SK-N-SH (cell line): ENCODE measurements around the gene OR6C68. TPM values are rescaled to one million over a fixed set of nuclear protein-coding genes. Genes with fewer than 3 reads are reported as not detected.

ENCODE experiments used
- CTCF ChIA-PET: fragments of 300-600, 350-600 bp; formaldehyde crosslinking; extraction: SDS; loops from one replicate; lab custom pipeline; 2021; lab: Yijun Ruan, JAX
- POLR2A ChIA-PET: fragments of 350-600 bp; sonication (Branson Sonifier 250); formaldehyde crosslinking; extraction: SDS; loops from one replicate; lab custom pipeline; 2020; ENCODE audit warnings: antibody characterized with exemption, inconsistent platforms; lab: Yijun Ruan, JAX
- DNase-seq: peaks from one replicate; pipeline ENCODE4 v3.0.0; 2012
- H2AFZ ChIP-seq: fragments of 200-600 bp; sonication (generic); 2 replicates; pipeline ENCODE4 v1.8.1; 2016; ENCODE audit warnings: antibody characterized with exemption, mild to moderate bottlenecking, low read depth
- H3F3A ChIP-seq: fragments of 200-600 bp; sonication (generic); replicated peaks from 2 replicates; pipeline ENCODE3; 2016; ENCODE audit warnings: antibody characterized with exemption, mild to moderate bottlenecking; ENCODE audit not compliant: insufficient read depth
- H3K27ac ChIP-seq, 2 experiments: fragments of 200-500 bp in 1 of 2; fragments of 200-600 bp in 1 of 2; sonication (Bioruptor generic) in 1 of 2; sonication (generic), shearing (Covaris generic) in 1 of 2; 2 replicates each; pipeline versions ENCODE4 v1.5.1 to v1.6.1; 2014 to 2016; ENCODE audit warnings: low read depth in 2 of 2, inconsistent platforms in 1 of 2, low read length in 1 of 2, mild to moderate bottlenecking in 1 of 2, mixed read lengths in 1 of 2
- H3K27me3 ChIP-seq: fragments of 200-600 bp; sonication (generic), shearing (Covaris generic); 2 replicates; pipeline ENCODE4 v1.6.1; 2016; ENCODE audit warnings: mixed run types; ENCODE audit not compliant: insufficient read depth
- H3K36me3 ChIP-seq, 2 experiments: fragments of 200-500 bp in 1 of 2; fragments of 200-600 bp in 1 of 2; sonication (Bioruptor generic) in 1 of 2; sonication (generic) in 1 of 2; replicated peaks in 1 of 2; 2 replicates each; pipeline versions ENCODE3 to v1.5.1; 2014 to 2016; ENCODE audit warnings: low read length in 1 of 2, mild to moderate bottlenecking in 1 of 2; ENCODE audit not compliant: insufficient read depth in 2 of 2, control insufficient read depth in 1 of 2
- H3K4me1 ChIP-seq, 2 experiments: fragments of 200-500 bp in 1 of 2; fragments of 200-600 bp in 1 of 2; sonication (Bioruptor generic) in 1 of 2; sonication (generic), shearing (Covaris generic) in 1 of 2; 2 replicates each; pipeline versions ENCODE4 v1.5.1 to v1.6.1; 2014 to 2016; ENCODE audit warnings: low read depth in 1 of 2, low read length in 1 of 2, mixed run types in 1 of 2; ENCODE audit not compliant: insufficient read depth in 2 of 2, control insufficient read depth in 1 of 2
- H3K4me2 ChIP-seq: fragments of 200-600 bp; sonication (generic), shearing (Covaris generic); 2 replicates; pipeline ENCODE4 v1.6.1; 2017; ENCODE audit warnings: mixed run types
- H3K4me3 ChIP-seq, 2 experiments: fragments of 200-500 bp in 1 of 2; fragments of 200-600 bp in 1 of 2; sonication (Bioruptor generic) in 1 of 2; sonication (generic), shearing (Covaris generic) in 1 of 2; 2 replicates each; pipeline versions ENCODE4 v1.5.1 to v1.8.1; 2014 to 2016; ENCODE audit warnings: low read depth in 2 of 2, inconsistent platforms in 1 of 2, low read length in 1 of 2, mild to moderate bottlenecking in 1 of 2, mixed read lengths in 1 of 2, moderate library complexity in 1 of 2
- H3K79me2 ChIP-seq: fragments of 200-600 bp; sonication (generic); 2 replicates; pipeline ENCODE4 v1.8.1; 2017; ENCODE audit warnings: mild to moderate bottlenecking; ENCODE audit not compliant: insufficient read depth
- H3K9ac ChIP-seq: fragments of 200-600 bp; sonication (generic); 2 replicates; pipeline ENCODE4 v1.6.1; 2017; ENCODE audit warnings: mixed run types
- H3K9me2 ChIP-seq: fragments of 200-600 bp; sonication (generic); 2 replicates; pipeline ENCODE4 v1.6.1; 2017; ENCODE audit warnings: mixed run types
- H3K9me3 ChIP-seq: fragments of 200-600 bp; sonication (generic); 2 replicates; pipeline ENCODE4 v1.6.1; 2017; ENCODE audit warnings: mixed run types, mild to moderate bottlenecking, moderate library complexity
- H4K20me1 ChIP-seq: fragments of 200-600 bp; sonication (generic); 2 replicates; pipeline ENCODE4 v1.6.1; 2017; ENCODE audit warnings: mild to moderate bottlenecking, mixed run types; ENCODE audit not compliant: insufficient read depth
- CHD2 ChIP-seq: fragments of 150-350 bp; IDR thresholded peaks from 2 replicates; pipeline ENCODE4 v1.6.1; 2018; ENCODE audit warnings: low read length; ENCODE audit not compliant: partially characterized antibody
- EZH2phosphoT487 ChIP-seq: fragments of 200-600 bp; sonication (generic); IDR thresholded peaks from 2 replicates; pipeline ENCODE4 v1.6.1; 2017; ENCODE audit warnings: low read depth, mixed run types, mild to moderate bottlenecking, antibody characterized with exemption, moderate library complexity, borderline replicate concordance
- FOXJ3 ChIP-seq: sonication (generic); formaldehyde crosslinking; IDR thresholded peaks from 2 replicates; pipeline ENCODE4 v1.5.1; 2020; ENCODE audit warnings: mild to moderate bottlenecking, missing genetic modification reagents
- FOXM1 ChIP-seq: IDR thresholded peaks from 2 replicates; pipeline ENCODE4 v1.4.0; 2012; ENCODE audit warnings: low read depth, mild to moderate bottlenecking
- GABPA ChIP-seq: IDR thresholded peaks from 2 replicates; pipeline ENCODE4 v1.4.0; 2012; ENCODE audit warnings: low read depth, mild to moderate bottlenecking
- GATA2 ChIP-seq: sonication (generic); formaldehyde crosslinking; IDR thresholded peaks from 2 replicates; pipeline ENCODE4 v1.5.0; 2020; ENCODE audit warnings: mild to moderate bottlenecking, missing genetic modification reagents
- JUND ChIP-seq: IDR thresholded peaks from 2 replicates; pipeline ENCODE4 v1.4.0; 2012
- MXI1 ChIP-seq: IDR thresholded peaks from 2 replicates; pipeline ENCODE4 v1.6.1; 2012; ENCODE audit warnings: mild to moderate bottlenecking, low read depth, low read length, improper control_type of control experiment
- NRF1 ChIP-seq: IDR thresholded peaks from 2 replicates; pipeline ENCODE4 v1.6.1; 2012; ENCODE audit warnings: low read depth, mild to moderate bottlenecking, low read length
- POLR2AphosphoS5 ChIP-seq: IDR thresholded peaks from 2 replicates; pipeline ENCODE4 v1.6.1; 2012; ENCODE audit warnings: low read depth, low read length
- RAD21 ChIP-seq: IDR thresholded peaks from 2 replicates; pipeline ENCODE4 v1.6.1; 2012; ENCODE audit warnings: mild to moderate bottlenecking, low read length
- RCOR1 ChIP-seq: fragments of 150-350 bp; IDR thresholded peaks from 2 replicates; pipeline ENCODE4 v1.6.1; 2017; ENCODE audit warnings: antibody characterized with exemption, low read length
- RXRA ChIP-seq: IDR thresholded peaks from 2 replicates; pipeline ENCODE4 v1.4.0; 2012; ENCODE audit warnings: low read depth, mild to moderate bottlenecking, borderline replicate concordance
- SIN3A ChIP-seq: IDR thresholded peaks from 2 replicates; pipeline ENCODE4 v1.6.1; 2012; ENCODE audit warnings: low read depth, mild to moderate bottlenecking, low read length, moderate library complexity, borderline replicate concordance
- SMC3 ChIP-seq: IDR thresholded peaks from 2 replicates; pipeline ENCODE4 v1.6.1; 2012; ENCODE audit warnings: low read depth, low read length, improper control_type of control experiment
- TAF1 ChIP-seq: IDR thresholded peaks from 2 replicates; pipeline ENCODE4 v1.6.1; 2012; ENCODE audit warnings: low read depth, mild to moderate bottlenecking, low read length, moderate library complexity, borderline replicate concordance
- TCF12 ChIP-seq: IDR thresholded peaks from 2 replicates; pipeline ENCODE4 v1.4.0; 2012
- WGBS: methylation state at CpG from one replicate; pipeline ENCODE4 v1.1.6; 2017; ENCODE audit warnings: low lambda C conversion rate; 5-methylcytosine and 5-hydroxymethylcytosine counted together
- polyA plus RNA-seq, 3 experiments: library from polyadenylated mRNA; depleted of rRNA; stranded (reverse); fragments of >200 nt; gene quantifications; 2 replicates each; pipeline ENCODE4 v1.2.3, GENCODE V29; 2012
- TF ChIP-seq, protein P1 (sequence below): fragments of 150-350 bp; IDR thresholded peaks from 2 replicates; pipeline ENCODE4 v1.6.1; 2017; ENCODE audit warnings: antibody characterized with exemption, low read length, low read depth, borderline replicate concordance
- TF ChIP-seq, protein P2 (sequence below): IDR thresholded peaks from 2 replicates; pipeline ENCODE4; 2012
- TF ChIP-seq, protein P3 (sequence below): IDR thresholded peaks from 2 replicates; pipeline ENCODE4 v1.4.0; 2012; ENCODE audit warnings: low read depth, borderline replicate concordance

OR6C68 gene
- polyA plus RNA-seq, 1 of the 3 experiments (the other 2 are of a cell fraction) = not detected

DNA sequence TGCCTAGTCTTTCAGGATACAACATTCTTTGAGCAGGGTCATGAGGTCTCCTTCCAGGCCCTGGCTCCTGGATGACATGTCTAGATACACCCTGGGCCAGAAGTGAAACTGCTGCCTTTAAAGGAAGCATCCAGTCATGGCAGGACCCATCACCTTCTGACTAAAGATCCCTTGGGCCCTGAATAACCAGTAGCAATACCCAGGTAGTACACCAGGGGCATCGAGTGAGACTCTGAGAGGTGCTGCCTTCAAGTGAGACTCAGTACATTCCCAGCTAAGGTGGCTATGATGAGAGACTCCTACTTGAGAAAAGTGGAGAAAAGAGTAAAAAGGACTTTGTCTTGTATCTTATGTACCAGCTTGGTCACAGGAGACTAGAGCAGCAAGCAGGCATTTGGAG lies 23.5 kb downstream of the OR6C68 start:
- 0% methylated on average over 1 of the region's 1 CpG for WGBS
- Histone ChIP-seq H3K4me3 (no peak overlapping the region), H3K9ac (no peak overlapping the region), H3K79me2 (no peaks in the 10 kb centered on the region), H3K36me3 (no peaks in the 10 kb centered on the region), H3K27me3 (no peaks in the 10 kb centered on the region), H2AFZ (no peak overlapping the region), H4K20me1 (no peaks in the 10 kb centered on the region), H3K27ac (no peak overlapping the region), H3K9me2 (no peaks in the 10 kb centered on the region), H3K4me2 (no peak overlapping the region), H3K4me1 (no peaks in the 10 kb centered on the region), H3F3A (no peaks in the 10 kb centered on the region), H3K9me3 (no peaks in the 10 kb centered on the region)
- TF ChIP-seq POLR2AphosphoS5 = no peak
- no peak for TF ChIP-seq JUND
- no peak for TF ChIP-seq RAD21
- TF ChIP-seq GABPA = no peak
- TF ChIP-seq GATA2 = no peak
- no peak for TF ChIP-seq CHD2
- TF ChIP-seq, protein P1, sequence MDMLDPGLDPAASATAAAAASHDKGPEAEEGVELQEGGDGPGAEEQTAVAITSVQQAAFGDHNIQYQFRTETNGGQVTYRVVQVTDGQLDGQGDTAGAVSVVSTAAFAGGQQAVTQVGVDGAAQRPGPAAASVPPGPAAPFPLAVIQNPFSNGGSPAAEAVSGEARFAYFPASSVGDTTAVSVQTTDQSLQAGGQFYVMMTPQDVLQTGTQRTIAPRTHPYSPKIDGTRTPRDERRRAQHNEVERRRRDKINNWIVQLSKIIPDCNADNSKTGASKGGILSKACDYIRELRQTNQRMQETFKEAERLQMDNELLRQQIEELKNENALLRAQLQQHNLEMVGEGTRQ = no peak
- TF ChIP-seq EZH2phosphoT487 = no peak
- TF ChIP-seq SIN3A = no peak
- TF ChIP-seq MXI1 = no peak
- TF ChIP-seq RXRA = no peak
- TF ChIP-seq, protein P2, sequence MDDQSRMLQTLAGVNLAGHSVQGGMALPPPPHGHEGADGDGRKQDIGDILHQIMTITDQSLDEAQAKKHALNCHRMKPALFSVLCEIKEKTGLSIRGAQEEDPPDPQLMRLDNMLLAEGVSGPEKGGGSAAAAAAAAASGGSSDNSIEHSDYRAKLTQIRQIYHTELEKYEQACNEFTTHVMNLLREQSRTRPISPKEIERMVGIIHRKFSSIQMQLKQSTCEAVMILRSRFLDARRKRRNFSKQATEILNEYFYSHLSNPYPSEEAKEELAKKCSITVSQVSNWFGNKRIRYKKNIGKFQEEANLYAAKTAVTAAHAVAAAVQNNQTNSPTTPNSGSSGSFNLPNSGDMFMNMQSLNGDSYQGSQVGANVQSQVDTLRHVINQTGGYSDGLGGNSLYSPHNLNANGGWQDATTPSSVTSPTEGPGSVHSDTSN = no peak
- no peak for TF ChIP-seq RCOR1
- TF ChIP-seq FOXJ3 (CRISPR knock-in tag) = no peak
- ChIA-PET POLR2A (no interaction called here), CTCF (interaction anchor here (0.8 kb wide), 1 partner anchor 23 kb away, joined by 3 read pairs; the partner anchor contains the start of gene OR6C68)
- DNase-seq = no peak

DNA sequence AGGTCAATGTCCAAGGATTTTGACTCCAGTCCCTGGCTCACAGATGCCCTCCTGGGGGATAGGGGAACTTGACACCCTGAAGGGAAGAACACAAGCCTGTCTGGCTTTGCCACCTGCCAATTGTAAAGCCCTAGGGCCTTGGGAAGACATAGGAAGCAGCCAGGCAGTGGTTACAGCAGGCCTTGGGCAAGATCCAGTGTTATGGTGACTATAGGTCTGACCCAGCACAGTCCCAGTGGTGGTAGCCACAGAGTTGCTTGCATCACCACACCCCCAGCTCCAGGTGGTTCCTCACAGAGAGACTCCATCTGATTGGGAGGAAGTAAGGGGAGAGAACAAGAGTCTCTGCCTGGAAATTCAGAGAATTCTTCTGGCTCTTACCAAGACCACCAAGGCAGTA lies 24.2 kb downstream of the OR6C68 start:
- no peak overlapping the region for H3K27ac ChIP-seq
- H3K36me3 ChIP-seq = no peaks in the 10 kb centered on the region
- no peak for DNase-seq
- H3K9me3 ChIP-seq = no peaks in the 10 kb centered on the region
- no peaks in the 10 kb centered on the region for H3F3A ChIP-seq
- H2AFZ ChIP-seq = no peak overlapping the region
- H3K4me3 ChIP-seq = no peak overlapping the region
- ChIA-PET POLR2A (no interaction called here), CTCF (no interaction called here)
- H3K9ac ChIP-seq = no peak overlapping the region
- no peaks in the 10 kb centered on the region for H4K20me1 ChIP-seq
- H3K4me1 ChIP-seq = no peaks in the 10 kb centered on the region
- no peaks in the 10 kb centered on the region for H3K27me3 ChIP-seq
- no peak overlapping the region for H3K4me2 ChIP-seq
- no peak for TF ChIP-seq RCOR1
- no peak for TF ChIP-seq FOXM1
- no peak for TF ChIP-seq TAF1
- no peak for TF ChIP-seq FOXJ3 (CRISPR knock-in tag)
- no peak for TF ChIP-seq EZH2phosphoT487
- TF ChIP-seq, protein P3, sequence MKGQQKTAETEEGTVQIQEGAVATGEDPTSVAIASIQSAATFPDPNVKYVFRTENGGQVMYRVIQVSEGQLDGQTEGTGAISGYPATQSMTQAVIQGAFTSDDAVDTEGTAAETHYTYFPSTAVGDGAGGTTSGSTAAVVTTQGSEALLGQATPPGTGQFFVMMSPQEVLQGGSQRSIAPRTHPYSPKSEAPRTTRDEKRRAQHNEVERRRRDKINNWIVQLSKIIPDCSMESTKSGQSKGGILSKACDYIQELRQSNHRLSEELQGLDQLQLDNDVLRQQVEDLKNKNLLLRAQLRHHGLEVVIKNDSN = no peak
- no peak for TF ChIP-seq GABPA
- TF ChIP-seq SIN3A = no peak
- TF ChIP-seq TCF12 = no peak
- TF ChIP-seq NRF1 = no peak
- no peak for TF ChIP-seq GATA2
- no peak for TF ChIP-seq RXRA
- TF ChIP-seq SMC3 = no peak
- H3K9me2 ChIP-seq = no peaks in the 10 kb centered on the region
- H3K79me2 ChIP-seq = no peaks in the 10 kb centered on the region
